CD14-positive monocyte (primary cell): ENCODE measurements around the gene RARB. TPM values are rescaled to one million over a fixed set of nuclear protein-coding genes. Genes with fewer than 3 reads are reported as not detected.

Experiments used
- DNase-seq, 3 donors: peaks; one replicate each; pipeline ENCODE4 v3.0.0-alpha.2; 2011 to 2022
- H2AFZ ChIP-seq: 2 replicates; pipeline ENCODE4 v1.6.0; 2012; ENCODE audit warnings: mild to moderate bottlenecking, low read depth, low read length, inconsistent platforms; ENCODE audit not compliant: insufficient read depth, poor library complexity, severe bottlenecking
- H3K27ac ChIP-seq, 2 donors: 1 replicate in 1 of 2; 2 replicates in 1 of 2; pipeline ENCODE4 v1.5.1; 2012 to 2013; ENCODE audit warnings: low read length in 2 of 2, control low read depth in 1 of 2, inconsistent platforms in 1 of 2, low read depth in 1 of 2, mild to moderate bottlenecking in 1 of 2
- H3K27me3 ChIP-seq, 2 donors: one replicate each; pipeline versions ENCODE4 v1.6.0 to v1.6.1; 2011 to 2013; ENCODE audit warnings: low read length in 2 of 2; ENCODE audit not compliant: control insufficient read depth in 2 of 2, insufficient read depth in 2 of 2
- H3K36me3 ChIP-seq, 2 donors: replicated peaks in 1 of 2; 1 replicate in 1 of 2; 2 replicates in 1 of 2; pipeline versions ENCODE4 v1.5.1 to v1.6.1; 2012 to 2013; ENCODE audit warnings: low read length in 2 of 2, control low read depth in 1 of 2, inconsistent platforms in 1 of 2, mild to moderate bottlenecking in 1 of 2; ENCODE audit not compliant: insufficient read depth in 2 of 2, control insufficient read depth in 1 of 2
- H3K4me1 ChIP-seq, 2 donors: 1 replicate in 1 of 2; 2 replicates in 1 of 2; pipeline versions ENCODE4 v1.5.1 to v1.6.1; 2012 to 2013; ENCODE audit warnings: low read length in 2 of 2, control low read depth in 1 of 2, inconsistent platforms in 1 of 2, mild to moderate bottlenecking in 1 of 2, moderate library complexity in 1 of 2; ENCODE audit not compliant: insufficient read depth in 2 of 2, control insufficient read depth in 1 of 2
- H3K4me2 ChIP-seq: replicated peaks from 2 replicates; pipeline ENCODE3; 2012; ENCODE audit warnings: low read length, moderate library complexity, mild to moderate bottlenecking; ENCODE audit not compliant: poor library complexity, severe bottlenecking; ENCODE audit errors: extremely low read depth
- H3K4me3 ChIP-seq, 3 experiments: fragments of 200-600 bp in 1 of 3; sonication (generic) in 1 of 3; replicated peaks in 1 of 3; 1 replicate in 2 of 3; 2 replicates in 1 of 3; pipeline ENCODE4 v1.5.1; 2011 to 2013; ENCODE audit warnings: low read length in 3 of 3, mild to moderate bottlenecking in 3 of 3, control low read depth in 2 of 3, low read depth in 2 of 3, inconsistent platforms in 1 of 3, moderate library complexity in 1 of 3
- H3K79me2 ChIP-seq: 2 replicates; pipeline ENCODE4 v1.6.0; 2012; ENCODE audit warnings: mild to moderate bottlenecking, control low read depth, inconsistent platforms, low read length, moderate library complexity; ENCODE audit not compliant: insufficient read depth
- H3K9ac ChIP-seq: 2 replicates; pipeline ENCODE4 v1.6.0; 2017; ENCODE audit warnings: low read length, mild to moderate bottlenecking; ENCODE audit not compliant: insufficient read depth, poor library complexity, severe bottlenecking
- H3K9me3 ChIP-seq, 2 donors: replicated peaks in 1 of 2; 1 replicate in 1 of 2; 2 replicates in 1 of 2; pipeline versions ENCODE4 v1.5.1 to v1.6.1; 2012 to 2013; ENCODE audit warnings: low read length in 2 of 2, control low read depth in 1 of 2; ENCODE audit not compliant: control insufficient read depth in 1 of 2, insufficient read depth in 1 of 2
- H4K20me1 ChIP-seq: 2 replicates; pipeline ENCODE4 v1.6.0; 2012; ENCODE audit warnings: mild to moderate bottlenecking, low read length, control low read depth, moderate library complexity; ENCODE audit not compliant: insufficient read depth
- H3K27ac Mint-ChIP-seq, 7 donors: one replicate each; pipeline ENCODE4 v1.8.0; 2020; ENCODE audit warnings: mild to moderate bottlenecking in 7 of 7, mixed read lengths in 7 of 7, moderate library complexity in 6 of 7, inconsistent platforms in 2 of 7
- H3K27me3 Mint-ChIP-seq, 3 donors: one replicate each; pipeline ENCODE4 v1.8.0; 2021 to 2022; ENCODE audit warnings: low read depth in 3 of 3, mild to moderate bottlenecking in 3 of 3, mixed read lengths in 3 of 3, moderate library complexity in 3 of 3, inconsistent platforms in 1 of 3
- H3K36me3 Mint-ChIP-seq, 2 donors: one replicate each; pipeline ENCODE4 v1.8.0; 2020; ENCODE audit warnings: mixed read lengths in 2 of 2, inconsistent platforms in 1 of 2, mild to moderate bottlenecking in 1 of 2
- H3K4me1 Mint-ChIP-seq: one replicate; pipeline ENCODE4 v1.8.0; 2020; ENCODE audit warnings: mild to moderate bottlenecking, mixed read lengths
- H3K4me3 Mint-ChIP-seq, 2 donors: one replicate each; pipeline ENCODE4 v1.8.0; 2020; ENCODE audit warnings: mild to moderate bottlenecking in 2 of 2, mixed read lengths in 2 of 2, moderate library complexity in 1 of 2
- H3K9me3 Mint-ChIP-seq, 7 donors: one replicate each; pipeline ENCODE4 v1.8.0; 2020 to 2022; ENCODE audit warnings: mixed read lengths in 7 of 7, mild to moderate bottlenecking in 6 of 7, moderate library complexity in 6 of 7, inconsistent platforms in 2 of 7
- WGBS: methylation state at CpG from one replicate; pipeline ENCODE4 v1.1.5; 2013; ENCODE audit warnings: missing lambda C conversion rate; ENCODE audit not compliant: insufficient coverage; 5-methylcytosine and 5-hydroxymethylcytosine counted together
- intact Hi-C, 2 donors: fragments of 100-400 bp; cut with micrococcal nuclease; formaldehyde crosslinking; loops; one replicate each; pipeline versions ENCODE4 v1.15.0 to v1.15.1; 2023
- polyA plus RNA-seq, 3 donors: library from polyadenylated mRNA; depleted of rRNA in 1 of 3; unstranded in 2 of 3; stranded (reverse) in 1 of 3; fragments of 300-500 nt in 2 of 3; fragments of >200 nt in 1 of 3; fragmentation: Illumina TruSeq in 2 of 3; gene quantifications; 1 replicate in 2 of 3; 2 replicates in 1 of 3; pipeline ENCODE4 v1.2.3, GENCODE V29; 2012 to 2021
- TF ChIP-seq, protein P1 (sequence below): fragments of 200-600 bp; IDR thresholded peaks from one replicate; pipeline ENCODE4 v1.8.0; 2022; ENCODE audit warnings: antibody characterized with exemption, mild to moderate bottlenecking

RARB gene
- polyA plus RNA-seq, 3 donors: not detected

- Histone ChIP-seq H3K4me3 (no peak overlapping the region), H3K36me3 (no peaks in the 10 kb centered on the region), H3K9me3 (no peaks in the 10 kb centered on the region), H4K20me1 (no peaks in the 10 kb centered on the region), H3K27ac (no peak overlapping the region), H3K4me1 (no peaks in the 10 kb centered on the region), H2AFZ (no peak overlapping the region), H3K27me3 (no peaks in the 10 kb centered on the region), H3K79me2 (no peaks in the 10 kb centered on the region), H3K9ac (no peak overlapping the region), H3K4me2 (no peak overlapping the region)
- WGBS: 68% methylated on average over 7 of the region's 9 CpGs
- peaks cover 0 to 2% (median 1%) of the 10 kb centered on the region in 3 donors for H3K27me3 Mint-ChIP-seq
- H3K27ac Mint-ChIP-seq: no peak overlapping the region
- H3K4me1 Mint-ChIP-seq: no peaks in the 10 kb centered on the region
- no peak overlapping the region for H3K4me3 Mint-ChIP-seq
- TF ChIP-seq, protein P1, sequence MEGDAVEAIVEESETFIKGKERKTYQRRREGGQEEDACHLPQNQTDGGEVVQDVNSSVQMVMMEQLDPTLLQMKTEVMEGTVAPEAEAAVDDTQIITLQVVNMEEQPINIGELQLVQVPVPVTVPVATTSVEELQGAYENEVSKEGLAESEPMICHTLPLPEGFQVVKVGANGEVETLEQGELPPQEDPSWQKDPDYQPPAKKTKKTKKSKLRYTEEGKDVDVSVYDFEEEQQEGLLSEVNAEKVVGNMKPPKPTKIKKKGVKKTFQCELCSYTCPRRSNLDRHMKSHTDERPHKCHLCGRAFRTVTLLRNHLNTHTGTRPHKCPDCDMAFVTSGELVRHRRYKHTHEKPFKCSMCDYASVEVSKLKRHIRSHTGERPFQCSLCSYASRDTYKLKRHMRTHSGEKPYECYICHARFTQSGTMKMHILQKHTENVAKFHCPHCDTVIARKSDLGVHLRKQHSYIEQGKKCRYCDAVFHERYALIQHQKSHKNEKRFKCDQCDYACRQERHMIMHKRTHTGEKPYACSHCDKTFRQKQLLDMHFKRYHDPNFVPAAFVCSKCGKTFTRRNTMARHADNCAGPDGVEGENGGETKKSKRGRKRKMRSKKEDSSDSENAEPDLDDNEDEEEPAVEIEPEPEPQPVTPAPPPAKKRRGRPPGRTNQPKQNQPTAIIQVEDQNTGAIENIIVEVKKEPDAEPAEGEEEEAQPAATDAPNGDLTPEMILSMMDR: no peak
- intact Hi-C loops: no loop called here
- peaks cover 0 to 3% (median 0%) of the 10 kb centered on the region in 7 donors for H3K9me3 Mint-ChIP-seq
- no peaks in the 10 kb centered on the region for H3K36me3 Mint-ChIP-seq
- no peak for DNase-seq
Observed at GRCh38 chr3:25380222-25380739, 47.8 kb upstream of the RARB start.

DNA sequence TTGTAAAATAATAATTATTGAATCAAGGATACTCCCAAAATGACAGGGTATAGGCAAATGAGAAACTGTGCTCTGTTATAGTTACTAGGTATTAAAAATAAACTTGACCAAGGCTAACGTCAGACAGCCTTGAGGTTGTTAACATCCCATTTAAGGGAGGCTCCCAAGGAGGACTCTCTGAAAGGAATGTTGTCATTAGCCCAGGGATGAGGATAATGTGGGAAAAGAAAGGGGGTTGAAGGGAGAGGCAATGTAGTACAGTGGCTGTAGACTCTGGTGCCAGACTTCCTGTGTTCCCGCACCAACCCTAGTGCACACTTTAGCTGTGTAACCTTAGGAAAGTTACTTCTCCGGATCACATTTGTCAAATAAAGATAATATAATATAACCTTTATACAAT, 47.0 kb upstream of the RARB start:
- H3K4me1 Mint-ChIP-seq: no peaks in the 10 kb centered on the region
- no peak overlapping the region for H3K27ac Mint-ChIP-seq
- H4K20me1 ChIP-seq: no peaks in the 10 kb centered on the region
- H3K9ac ChIP-seq: no peak overlapping the region
- no peaks in the 10 kb centered on the region for H3K36me3 ChIP-seq
- DNase-seq: no peak
- H3K9me3 ChIP-seq: no peaks in the 10 kb centered on the region
- no peaks in the 10 kb centered on the region for H3K79me2 ChIP-seq
- H2AFZ ChIP-seq: no peak overlapping the region
- intact Hi-C loops: no loop called here
- H3K4me2 ChIP-seq: no peak overlapping the region
- H3K27ac ChIP-seq: no peak overlapping the region
- no peaks in the 10 kb centered on the region for H3K36me3 Mint-ChIP-seq
- no peak overlapping the region for H3K4me3 Mint-ChIP-seq
- no peaks in the 10 kb centered on the region for H3K4me1 ChIP-seq
- WGBS: 100% methylated on average over 1 of the region's 3 CpGs
- peaks cover 0 to 6% (median 0%) of the 10 kb centered on the region in 7 donors for H3K9me3 Mint-ChIP-seq
- H3K27me3 Mint-ChIP-seq: peaks cover 0 to 2% (median 1%) of the 10 kb centered on the region in 3 donors
- no peak overlapping the region for H3K4me3 ChIP-seq
- no peaks in the 10 kb centered on the region for H3K27me3 ChIP-seq
- TF ChIP-seq, protein P1: no peak
